HepG2 (cell line): Measurements from ENCODE around the gene CHMP1A. TPM values are rescaled to one million over a fixed set of nuclear protein-coding genes. Genes with fewer than 3 reads are reported as not detected.

ENCODE experiments used
- AHDC1 ChIP-seq: sonication (generic); formaldehyde crosslinking; IDR thresholded peaks from 2 replicates; pipeline ENCODE4 v1.5.1; 2020; ENCODE audit warnings: mild to moderate bottlenecking, missing genetic modification reagents, borderline replicate concordance
- ARID3A ChIP-seq: IDR thresholded peaks from 2 replicates; pipeline ENCODE4 v1.6.1; 2012; ENCODE audit warnings: low read depth, low read length, improper control_type of control experiment
- ARNTL ChIP-seq: sonication (generic); formaldehyde crosslinking; IDR thresholded peaks from 2 replicates; pipeline ENCODE4 v1.4.0; 2020; ENCODE audit warnings: mild to moderate bottlenecking, missing genetic modification reagents
- CBX1 ChIP-seq: IDR thresholded peaks from one replicate; pipeline ENCODE4 v1.6.1; 2016; ENCODE audit warnings: antibody characterized with exemption, low read depth
- CBX2 ChIP-seq, 2 experiments: fragments of 200-600 bp in 1 of 2; sonication (generic); formaldehyde crosslinking in 1 of 2; IDR thresholded peaks; 2 replicates each; pipeline versions ENCODE4 v1.7.0 to v1.8.1; 2018 to 2022; ENCODE audit warnings: low read depth in 2 of 2, low read length in 1 of 2, mild to moderate bottlenecking in 1 of 2, missing genetic modification reagents in 1 of 2
- KLF11 ChIP-seq: IDR thresholded peaks from 2 replicates; pipeline ENCODE4 v1.6.1; 2016; ENCODE audit warnings: missing compliant biosample characterization
- PHF21A ChIP-seq: sonication (generic); formaldehyde crosslinking; IDR thresholded peaks from 2 replicates; pipeline ENCODE4 v1.5.0; 2020; ENCODE audit warnings: mild to moderate bottlenecking, missing genetic modification reagents
- RFXAP ChIP-seq: sonication (generic); formaldehyde crosslinking; IDR thresholded peaks from 2 replicates; pipeline ENCODE4 v1.4.0; 2020; ENCODE audit warnings: missing genetic modification reagents, borderline replicate concordance
- SRSF4 ChIP-seq: fragments of 200-400 bp; formaldehyde crosslinking; IDR thresholded peaks from one replicate; pipeline ENCODE4 v1.6.1; 2018; ENCODE audit warnings: mild to moderate bottlenecking, low read depth, low read length, moderate library complexity; ENCODE audit not compliant: poor library complexity, severe bottlenecking
- TAF1 ChIP-seq: sonication (generic); formaldehyde crosslinking; IDR thresholded peaks from 2 replicates; pipeline ENCODE4 v1.4.0; 2020; ENCODE audit warnings: missing genetic modification reagents
- U2AF2 ChIP-seq: fragments of 200-400 bp; formaldehyde crosslinking; IDR thresholded peaks from 2 replicates; pipeline ENCODE4 v1.6.1; 2017; ENCODE audit warnings: low read depth, mild to moderate bottlenecking, low read length
- ZFY ChIP-seq: sonication (generic); formaldehyde crosslinking; IDR thresholded peaks from 2 replicates; pipeline ENCODE4 v1.4.0; 2020; ENCODE audit warnings: missing genetic modification reagents
- ZNF160 ChIP-seq: sonication (generic); formaldehyde crosslinking; IDR thresholded peaks from 2 replicates; pipeline ENCODE4 v1.8.0; 2022; ENCODE audit warnings: mild to moderate bottlenecking, inconsistent platforms, missing genetic modification reagents
- ZNF263 ChIP-seq: sonication (generic); formaldehyde crosslinking; IDR thresholded peaks from 2 replicates; pipeline ENCODE4 v1.4.0; 2020; ENCODE audit warnings: missing genetic modification reagents
- ZNF292 ChIP-seq: sonication (generic); formaldehyde crosslinking; IDR thresholded peaks from 2 replicates; pipeline ENCODE4 v1.8.1; 2022; ENCODE audit warnings: mild to moderate bottlenecking, low read depth, missing genetic modification reagents, borderline replicate concordance
- ZNF333 ChIP-seq: sonication (generic); formaldehyde crosslinking; IDR thresholded peaks from 2 replicates; pipeline ENCODE4 v1.4.0; 2020; ENCODE audit warnings: mild to moderate bottlenecking, missing genetic modification reagents, borderline replicate concordance
- ZNF343 ChIP-seq: sonication (generic); formaldehyde crosslinking; IDR thresholded peaks from 2 replicates; pipeline ENCODE4 v1.4.0; 2020; ENCODE audit warnings: mild to moderate bottlenecking, missing genetic modification reagents
- ZNF354B ChIP-seq: sonication (generic); formaldehyde crosslinking; IDR thresholded peaks from 2 replicates; pipeline ENCODE4 v1.8.0; 2022; ENCODE audit warnings: mild to moderate bottlenecking, missing genetic modification reagents
- ZNF562 ChIP-seq: sonication (generic); formaldehyde crosslinking; IDR thresholded peaks from 2 replicates; pipeline ENCODE4 v1.8.0; 2022; ENCODE audit warnings: missing genetic modification reagents, borderline replicate concordance
- ZNF678 ChIP-seq: sonication (generic); formaldehyde crosslinking; IDR thresholded peaks from 2 replicates; pipeline ENCODE4 v1.4.0; 2020; ENCODE audit warnings: mild to moderate bottlenecking, missing genetic modification reagents
- ZNF782 ChIP-seq: sonication (generic); formaldehyde crosslinking; IDR thresholded peaks from 2 replicates; pipeline ENCODE4 v1.4.0; 2020; ENCODE audit warnings: missing genetic modification reagents, mild to moderate bottlenecking, borderline replicate concordance
- ZZZ3 ChIP-seq: sonication (generic); formaldehyde crosslinking; IDR thresholded peaks from 2 replicates; pipeline ENCODE4 v1.4.0; 2020; ENCODE audit warnings: missing genetic modification reagents, mild to moderate bottlenecking, borderline replicate concordance
- polyA plus RNA-seq, 8 experiments: library from polyadenylated mRNA; depleted of rRNA in 3 of 8; stranded (reverse) in 7 of 8; unstranded in 1 of 8; fragments of >200 nt; fragmentation: Illumina TruSeq in 4 of 8; extraction: Trizol in 4 of 8; gene quantifications; 2 replicates each; pipeline versions ENCODE4 v1.2.1 to v1.2.3, GENCODE V29; 2011 to 2016; ENCODE audit warnings: low read depth in 4 of 8, missing spikeins in 1 of 8, mixed read lengths in 1 of 8; ENCODE audit not compliant: insufficient read depth in 1 of 8
- total RNA-seq, 5 experiments: library from RNA; depleted of rRNA; stranded (reverse); fragments of >200 nt; fragmentation: Illumina TruSeq; extraction: Trizol; gene quantifications; 2 replicates each; pipeline ENCODE4 v1.2.3, GENCODE V29; 2016; ENCODE audit warnings: low read depth in 1 of 5

CHMP1A gene
- total and polyA plus RNA-seq, 2 of the 13 experiments (the other 11 are each of a cell fraction or from before 2014, with no cell fraction given): 69.4 to 73.3 TPM

GRCh38 chr16:89700649-89701424 lies 43.3 kb upstream of the CHMP1A start (continued):
- TF ChIP-seq AHDC1 (CRISPR knock-in tag) (peak; percentile 54; the same call in 1 of the 2 replicates), SRSF4 (no peak), U2AF2 (no peak), KLF11 (CRISPR knock-in tag) (no peak), ZNF333 (peak; percentile 87; the same call in 1 of the 2 replicates), ZNF263 (CRISPR knock-in tag) (peak; percentile 75), PHF21A (CRISPR knock-in tag) (peak; percentile 37; the same call in 1 of the 2 replicates), ZNF343 (CRISPR knock-in tag) (no peak; the same call in 1 of the 2 replicates), ARID3A (no peak), ZFY (CRISPR knock-in tag) (peak; percentile 60; the same call in 1 of the 2 replicates), ZNF354B (CRISPR knock-in tag) (no peak), CBX2 (IDR thresholded peaks at IDR 0.05; ENCODE audit: low read depth, low read length) (no peak), CBX2 (CRISPR knock-in tag; IDR thresholded peaks at IDR 0.05; ENCODE audit: low read depth) (no peak), ZNF678 (CRISPR knock-in tag) (no peak), ZZZ3 (no peak; the same call in 1 of the 2 replicates), ZNF562 (CRISPR knock-in tag) (no peak), CBX1 (no peak), ZNF782 (CRISPR knock-in tag) (peak; percentile 80; the same call in 1 of the 2 replicates), RFXAP (CRISPR knock-in tag) (no peak), ZNF292 (CRISPR knock-in tag) (no peak), ZNF160 (CRISPR knock-in tag) (peak; percentile 55; the same call in 1 of the 2 replicates), ARNTL (no peak), TAF1 (CRISPR knock-in tag) (no peak)
